Measurements from ENCODE around the gene DHRS2.

DNA sequence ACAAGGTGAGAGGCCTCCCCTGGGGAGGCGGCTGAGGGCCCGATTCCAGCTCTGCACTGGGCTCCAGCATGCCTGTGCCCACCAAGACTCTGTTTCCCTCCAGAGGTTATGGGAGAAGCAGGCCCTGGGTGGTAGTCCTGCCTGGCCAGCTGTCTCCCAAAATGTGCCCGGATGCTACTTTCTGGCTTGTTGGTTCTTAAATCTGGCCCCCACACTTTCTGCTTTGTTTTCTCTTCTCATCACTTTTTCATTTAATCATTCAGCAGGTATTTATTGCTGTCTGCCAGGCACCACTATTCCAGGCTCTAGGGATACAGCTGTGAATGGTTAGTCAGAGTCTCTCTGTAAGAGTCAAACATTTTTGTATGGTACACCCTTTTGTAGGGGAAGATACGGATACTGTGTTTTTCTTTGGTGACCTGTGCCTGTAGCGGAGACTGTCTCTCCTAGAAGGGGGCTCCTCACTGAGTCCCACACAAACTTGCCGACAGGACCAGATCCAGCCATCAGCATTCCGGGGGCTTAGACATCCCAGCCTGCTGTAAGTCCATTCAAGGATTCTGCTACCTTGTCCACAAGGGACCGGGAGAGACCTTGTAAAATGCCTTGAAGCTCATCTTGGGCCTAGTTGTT is 3.8 kb downstream of the DHRS2 start:
- TF ChIP-seq, protein P1, sequence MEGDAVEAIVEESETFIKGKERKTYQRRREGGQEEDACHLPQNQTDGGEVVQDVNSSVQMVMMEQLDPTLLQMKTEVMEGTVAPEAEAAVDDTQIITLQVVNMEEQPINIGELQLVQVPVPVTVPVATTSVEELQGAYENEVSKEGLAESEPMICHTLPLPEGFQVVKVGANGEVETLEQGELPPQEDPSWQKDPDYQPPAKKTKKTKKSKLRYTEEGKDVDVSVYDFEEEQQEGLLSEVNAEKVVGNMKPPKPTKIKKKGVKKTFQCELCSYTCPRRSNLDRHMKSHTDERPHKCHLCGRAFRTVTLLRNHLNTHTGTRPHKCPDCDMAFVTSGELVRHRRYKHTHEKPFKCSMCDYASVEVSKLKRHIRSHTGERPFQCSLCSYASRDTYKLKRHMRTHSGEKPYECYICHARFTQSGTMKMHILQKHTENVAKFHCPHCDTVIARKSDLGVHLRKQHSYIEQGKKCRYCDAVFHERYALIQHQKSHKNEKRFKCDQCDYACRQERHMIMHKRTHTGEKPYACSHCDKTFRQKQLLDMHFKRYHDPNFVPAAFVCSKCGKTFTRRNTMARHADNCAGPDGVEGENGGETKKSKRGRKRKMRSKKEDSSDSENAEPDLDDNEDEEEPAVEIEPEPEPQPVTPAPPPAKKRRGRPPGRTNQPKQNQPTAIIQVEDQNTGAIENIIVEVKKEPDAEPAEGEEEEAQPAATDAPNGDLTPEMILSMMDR (IDR thresholded peaks at IDR 0.05; ENCODE audit: low read length), result no peak
- no peak for TF ChIP-seq EZH2 (IDR thresholded peaks at IDR 0.05; ENCODE audit: borderline replicate concordance, low read length)
